Endothelial cell of hepatic sinusoid (primary cell): ENCODE measurements around the gene AGPAT1.

Experiments used
- in situ Hi-C: cut with HindIII; loops from 2 replicates; pipeline ENCODE4 v1.10.0; 2017; ENCODE audit warnings: low sequenced_read_pairs

Gene AGPAT1

DNA sequence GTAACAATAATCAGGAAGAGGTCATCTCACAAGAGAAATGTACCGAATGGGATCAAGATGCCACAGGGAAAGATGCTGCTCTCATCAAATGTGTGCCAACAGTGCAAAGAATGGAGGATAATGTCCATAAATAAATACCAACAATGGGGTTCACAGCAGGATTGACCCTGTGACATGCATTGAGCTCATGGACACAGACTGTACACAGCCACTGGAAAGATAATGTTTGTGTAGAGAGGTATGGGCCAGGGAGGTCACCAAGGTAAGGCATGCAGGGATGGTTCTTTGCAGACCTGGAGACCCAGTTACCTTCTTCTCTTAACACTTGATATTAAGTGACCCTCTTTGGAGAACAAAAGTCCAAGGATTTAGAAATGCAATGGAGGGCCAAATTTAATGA lies 1.5 kb downstream of the AGPAT1 start:
- in situ Hi-C loops: no loop called here

DNA sequence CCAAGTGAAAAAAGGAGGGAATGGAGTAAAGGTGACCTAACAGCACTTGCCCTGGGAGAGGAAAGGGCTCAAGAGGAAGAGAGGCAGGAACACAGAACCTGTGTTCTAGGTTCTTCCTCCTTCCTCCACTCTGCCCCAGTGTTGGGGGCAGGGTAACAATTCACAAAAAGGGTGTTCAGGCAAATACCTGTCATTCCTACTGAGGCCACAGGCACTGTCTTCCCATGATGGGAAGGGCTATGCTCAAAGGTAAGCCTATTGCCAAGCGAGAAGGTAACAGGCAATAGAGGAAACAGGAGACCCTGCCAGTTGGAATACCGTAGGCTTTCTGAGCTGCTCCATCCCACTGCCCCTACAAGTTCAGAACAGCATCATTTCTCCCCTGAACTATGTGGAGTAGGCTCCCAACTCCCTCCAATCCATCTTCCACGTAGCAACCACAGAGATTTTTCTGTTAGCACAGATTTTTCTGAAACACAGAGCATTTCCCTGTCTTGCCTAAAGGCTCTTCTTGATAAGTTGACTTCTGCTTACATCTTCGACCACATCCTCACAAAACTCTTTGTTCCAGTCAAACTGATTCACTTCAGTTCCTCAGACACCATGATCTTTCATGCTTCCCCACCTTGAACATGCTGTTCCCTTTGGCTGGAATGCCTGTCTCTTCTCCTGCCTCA lies 2.7 kb downstream of the AGPAT1 start:
- in situ Hi-C loops: no loop called here

DNA sequence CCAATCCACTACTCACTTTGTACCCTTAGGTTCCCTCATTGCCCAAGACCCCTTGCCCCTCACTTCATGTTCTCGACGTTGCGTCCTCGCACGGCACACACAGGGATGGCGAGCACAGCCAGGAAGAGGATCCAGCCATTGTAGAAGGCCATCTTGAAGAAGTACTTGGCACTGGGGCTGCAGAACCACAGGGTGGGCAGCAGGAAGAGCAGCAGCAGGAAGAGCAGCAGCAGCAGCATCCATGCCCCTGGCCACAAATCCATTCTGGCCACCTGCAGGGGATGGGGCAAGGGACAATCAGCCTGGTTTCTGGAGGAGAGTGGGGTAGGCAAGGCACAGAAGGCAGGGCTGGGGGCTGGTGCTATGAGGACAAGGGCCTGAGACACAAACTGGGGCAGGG lies 4.7 kb downstream of the AGPAT1 start:
- in situ Hi-C loops: no loop called here

DNA sequence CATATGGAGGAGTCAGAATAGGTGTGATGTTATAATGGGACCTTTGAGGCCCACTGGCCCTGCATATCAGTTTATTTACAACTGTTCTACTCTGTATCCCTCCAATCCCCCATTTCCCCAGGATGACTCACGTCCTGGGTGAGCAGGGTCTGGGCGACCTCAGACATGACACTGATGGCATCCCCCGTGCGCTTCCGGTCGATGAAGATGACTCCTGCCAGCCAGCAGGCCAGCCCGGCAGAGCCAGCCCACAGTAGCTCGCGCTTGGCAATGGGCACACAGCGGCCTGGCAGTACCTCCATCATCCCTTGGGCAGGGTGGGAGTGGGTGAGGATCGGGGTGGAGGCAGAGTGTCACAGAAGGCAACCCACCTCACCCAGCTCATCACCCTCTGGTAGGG lies 5.6 kb downstream of the AGPAT1 start:
- in situ Hi-C loops: no loop called here

DNA sequence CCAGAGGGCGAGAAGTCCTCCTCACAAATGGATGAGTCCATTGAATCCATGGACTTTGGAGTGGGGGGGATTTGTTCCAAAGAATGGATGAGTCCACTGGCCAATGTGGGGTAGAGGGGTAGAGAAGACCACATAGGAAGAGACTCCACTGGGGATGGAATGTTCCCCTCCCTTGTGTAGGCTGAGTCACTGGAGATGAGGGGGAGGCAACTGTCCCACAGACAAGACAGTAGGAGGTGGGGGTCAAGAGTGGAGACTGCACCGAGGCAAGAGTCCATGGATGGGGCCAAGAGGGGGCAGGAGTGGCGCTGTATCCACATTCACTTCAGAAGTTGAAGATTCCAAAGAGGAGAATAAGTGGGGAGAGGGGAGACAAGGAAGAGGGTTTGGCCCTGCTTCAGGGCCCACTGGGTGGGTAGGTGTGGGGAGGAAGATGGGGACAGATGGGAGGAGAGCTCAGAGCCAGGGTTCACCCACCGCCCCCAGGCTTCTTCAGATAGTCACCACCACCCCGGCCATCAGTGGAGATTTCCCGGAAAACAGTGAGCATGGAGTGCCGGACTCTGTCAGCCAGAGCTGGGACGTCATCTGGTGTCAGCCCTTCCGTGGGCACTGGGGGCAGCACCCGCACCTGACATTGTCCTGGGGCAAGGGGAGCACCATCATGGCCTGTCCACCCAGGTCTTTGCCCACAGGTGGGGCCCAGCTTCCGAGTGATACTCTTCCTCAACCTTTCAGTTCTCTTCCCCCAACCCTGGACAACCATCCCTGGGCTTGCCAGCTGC lies 6.9 kb downstream of the AGPAT1 start:
- in situ Hi-C loops: no loop called here

DNA sequence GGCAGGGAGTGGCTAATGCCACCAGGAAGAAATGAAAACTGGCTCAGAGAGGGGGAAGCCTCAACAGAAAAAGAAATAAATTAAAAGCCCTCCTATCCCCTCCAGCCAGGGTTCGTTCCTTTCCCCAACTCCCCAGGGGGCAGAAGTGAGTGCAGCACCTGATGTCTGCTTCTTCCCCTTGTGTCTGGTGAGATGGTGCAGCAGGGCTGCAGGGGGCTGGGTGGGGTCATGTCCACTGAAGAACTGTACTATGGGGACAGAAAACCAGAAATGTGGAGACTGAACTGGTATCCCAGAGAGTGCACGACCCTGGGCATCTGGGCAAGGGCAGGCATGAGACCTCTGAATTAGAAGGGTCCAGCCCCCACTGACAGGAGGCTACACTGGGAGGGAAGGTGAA lies 7.5 kb downstream of the AGPAT1 start:
- in situ Hi-C loops: no loop called here

DNA sequence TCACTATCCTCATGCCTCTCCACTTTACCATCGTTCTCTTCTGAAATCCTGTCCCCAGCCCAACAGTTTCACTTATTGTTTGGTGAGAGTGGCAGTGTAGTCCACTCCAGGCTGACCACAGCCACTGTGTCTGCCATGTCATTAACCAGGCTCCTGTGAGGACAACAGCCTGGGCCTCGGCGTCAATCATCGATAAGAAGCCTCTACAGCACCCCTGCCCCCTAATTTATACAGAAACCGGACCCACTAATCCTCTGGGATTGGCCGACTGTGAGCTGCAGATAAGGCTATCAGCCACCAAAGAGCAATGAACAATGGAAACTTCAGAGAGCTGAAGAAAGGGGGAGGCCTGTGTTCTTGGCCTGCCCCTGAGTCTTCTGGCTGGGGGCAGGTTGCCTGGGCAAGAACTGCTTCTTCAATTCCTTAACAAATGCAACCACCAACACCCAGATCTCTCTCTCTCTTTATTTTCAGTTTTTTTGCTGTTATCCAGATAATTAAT lies 8.1 kb downstream of the AGPAT1 start:
- in situ Hi-C loops: no loop called here

DNA sequence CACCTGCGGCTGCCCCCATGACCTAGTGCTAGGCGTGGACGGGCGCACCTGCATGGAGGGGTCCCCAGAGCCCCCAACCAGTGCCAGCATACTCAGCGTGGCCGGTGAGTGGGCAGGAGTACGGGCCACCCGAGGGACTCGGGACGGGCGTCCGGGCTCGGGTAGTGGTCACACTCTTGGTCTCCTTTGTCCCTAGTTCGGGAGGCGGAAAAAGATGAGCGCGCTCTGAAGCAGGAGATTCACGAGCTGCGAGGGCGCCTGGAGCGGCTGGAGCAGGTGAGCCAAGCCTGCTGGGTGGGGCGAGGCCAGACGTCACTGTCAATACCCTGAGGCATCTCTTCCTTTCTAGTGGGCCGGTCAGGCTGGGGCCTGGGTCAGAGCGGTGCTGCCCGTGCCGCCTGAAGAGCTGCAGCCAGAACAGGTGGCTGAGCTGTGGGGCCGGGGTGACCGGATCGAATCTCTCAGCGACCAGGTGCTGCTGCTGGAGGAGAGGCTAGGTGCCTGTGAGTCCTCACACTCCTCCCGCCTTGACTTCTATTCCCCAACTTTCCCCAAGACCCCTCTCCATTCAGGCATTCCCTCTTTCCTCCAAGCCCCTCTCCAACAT lies 8.6 kb downstream of the AGPAT1 start:
- in situ Hi-C loops: no loop called here

DNA sequence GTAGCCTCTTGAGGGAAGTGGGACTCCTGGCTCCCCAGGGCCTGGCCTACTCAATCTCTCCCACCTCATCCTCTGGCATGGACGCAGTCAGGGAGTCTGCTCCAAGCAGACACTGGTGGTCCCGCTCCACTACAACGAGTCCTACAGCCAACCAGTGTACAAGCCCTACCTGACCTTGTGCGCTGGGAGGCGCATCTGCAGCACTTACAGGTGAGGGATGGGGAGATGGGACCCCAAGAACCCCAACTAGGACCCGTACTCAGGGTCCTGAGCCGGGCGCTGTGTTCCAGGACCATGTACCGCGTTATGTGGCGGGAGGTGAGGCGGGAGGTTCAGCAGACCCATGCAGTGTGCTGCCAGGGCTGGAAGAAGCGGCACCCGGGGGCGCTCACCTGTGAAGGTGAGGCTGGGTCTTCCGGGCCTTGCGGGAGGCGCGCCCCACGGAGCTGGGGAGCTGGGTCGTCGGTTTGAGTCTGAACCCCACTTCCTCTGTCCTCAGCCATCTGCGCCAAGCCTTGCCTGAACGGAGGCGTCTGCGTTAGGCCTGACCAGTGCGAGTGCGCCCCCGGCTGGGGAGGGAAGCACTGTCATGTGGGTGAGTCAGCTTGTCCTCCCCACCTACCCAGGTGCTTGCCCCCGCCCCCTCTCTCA lies 9.3 kb downstream of the AGPAT1 start:
- in situ Hi-C loops: no loop called here

DNA sequence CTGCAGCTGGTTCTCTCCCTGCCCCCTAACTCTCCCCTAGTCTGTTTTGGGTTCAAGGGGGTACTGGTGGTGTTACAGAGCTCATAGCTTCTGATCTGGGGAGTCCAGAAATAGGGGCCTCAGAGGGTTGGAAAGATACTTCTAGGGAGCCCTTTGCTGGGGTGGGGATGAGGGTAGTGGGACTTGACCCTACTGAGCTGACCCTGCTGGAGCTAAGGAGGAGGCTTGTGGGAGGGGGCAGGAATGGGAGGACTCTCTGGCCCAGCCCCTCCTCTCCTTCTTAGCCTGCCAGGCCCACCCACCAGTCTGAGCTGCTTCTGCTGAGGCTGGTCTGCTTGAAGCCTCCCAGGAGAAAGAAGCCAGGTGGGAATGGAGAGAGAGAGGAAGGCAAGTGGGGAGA lies 11.6 kb downstream of the AGPAT1 start, which contains the start of gene EGFL8:
Gene EGFL8, plus strand, starts transcription at position 301 of the 400 bp plus-strand sequence. CDS start 1,571 bp downstream, outside the sequence.
- in situ Hi-C loops: no loop called here

DNA sequence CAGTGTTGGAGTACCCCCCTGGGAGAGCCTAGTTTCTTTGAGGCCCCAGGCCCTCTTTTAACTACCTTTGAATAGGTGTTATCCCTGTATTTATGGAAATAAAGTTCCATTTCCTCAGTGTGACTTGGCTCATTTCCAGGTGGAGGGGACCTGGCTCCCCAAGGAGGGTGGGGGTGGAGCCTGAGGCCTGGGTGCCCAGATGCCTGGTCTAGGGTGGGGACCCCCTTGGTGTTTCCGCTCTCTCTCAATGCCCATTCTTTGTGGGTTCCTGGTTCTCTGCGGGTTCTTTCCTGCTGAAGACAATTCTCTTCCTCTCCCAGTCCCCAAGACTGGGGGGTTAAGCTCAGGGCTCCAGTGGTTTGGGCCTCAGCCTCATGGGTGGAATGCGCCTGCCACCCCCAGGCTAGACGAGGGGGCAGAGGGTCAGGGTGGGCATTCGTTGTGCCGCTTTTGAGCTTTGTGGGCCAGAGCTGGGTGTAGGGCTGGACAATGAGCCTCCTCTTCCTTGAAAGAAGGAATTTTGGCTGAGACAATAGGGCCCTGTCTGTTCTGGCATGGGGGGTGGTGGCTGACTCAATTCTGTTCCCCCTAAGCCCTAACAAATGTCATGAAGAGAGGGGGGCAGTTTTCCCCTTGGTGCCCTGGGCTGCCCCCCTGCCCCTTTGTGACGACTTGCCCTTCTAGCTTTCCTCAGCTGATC lies 12.2 kb downstream of the AGPAT1 start:
- in situ Hi-C loops: no loop called here

DNA sequence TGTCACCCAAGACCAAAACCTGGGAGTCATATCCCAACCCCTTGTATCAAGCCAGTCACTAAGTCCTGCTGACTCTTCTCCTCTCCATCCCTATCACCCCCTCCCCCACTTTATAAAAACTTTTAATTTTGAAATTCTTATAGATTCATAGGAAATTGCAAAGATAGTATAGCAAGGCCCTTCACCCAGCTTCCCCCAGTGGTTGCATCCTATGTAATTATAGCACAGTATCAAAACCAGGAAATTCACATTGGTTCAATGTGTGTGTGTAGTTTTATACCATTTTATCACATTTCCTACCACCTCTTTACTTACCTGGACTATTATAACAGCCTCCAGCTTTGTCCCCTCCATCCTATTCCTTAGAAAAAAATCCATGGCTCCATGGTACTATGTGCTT lies 17.8 kb downstream of the AGPAT1 start:
- in situ Hi-C loops: no loop called here

DNA sequence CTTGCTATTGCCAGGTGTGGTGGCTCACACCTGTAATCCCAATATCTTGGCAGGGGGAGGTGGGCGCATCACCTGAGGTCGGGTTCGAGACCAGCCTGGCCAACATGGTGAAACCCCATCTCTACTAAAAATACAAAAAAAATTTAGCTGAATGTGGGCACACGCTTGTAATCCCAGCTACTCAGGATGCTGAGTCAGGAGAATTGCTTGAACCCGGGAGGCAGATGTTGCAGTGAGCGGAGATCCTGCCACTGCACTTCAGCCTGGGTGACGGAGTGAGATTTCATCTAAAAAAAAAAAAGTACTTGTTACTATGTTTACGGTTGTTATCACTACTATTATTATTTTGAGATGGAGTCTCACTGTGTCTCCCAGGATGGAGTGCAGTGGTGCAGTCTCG lies 19.0 kb downstream of the AGPAT1 start:
- in situ Hi-C loops: no loop called here

DNA sequence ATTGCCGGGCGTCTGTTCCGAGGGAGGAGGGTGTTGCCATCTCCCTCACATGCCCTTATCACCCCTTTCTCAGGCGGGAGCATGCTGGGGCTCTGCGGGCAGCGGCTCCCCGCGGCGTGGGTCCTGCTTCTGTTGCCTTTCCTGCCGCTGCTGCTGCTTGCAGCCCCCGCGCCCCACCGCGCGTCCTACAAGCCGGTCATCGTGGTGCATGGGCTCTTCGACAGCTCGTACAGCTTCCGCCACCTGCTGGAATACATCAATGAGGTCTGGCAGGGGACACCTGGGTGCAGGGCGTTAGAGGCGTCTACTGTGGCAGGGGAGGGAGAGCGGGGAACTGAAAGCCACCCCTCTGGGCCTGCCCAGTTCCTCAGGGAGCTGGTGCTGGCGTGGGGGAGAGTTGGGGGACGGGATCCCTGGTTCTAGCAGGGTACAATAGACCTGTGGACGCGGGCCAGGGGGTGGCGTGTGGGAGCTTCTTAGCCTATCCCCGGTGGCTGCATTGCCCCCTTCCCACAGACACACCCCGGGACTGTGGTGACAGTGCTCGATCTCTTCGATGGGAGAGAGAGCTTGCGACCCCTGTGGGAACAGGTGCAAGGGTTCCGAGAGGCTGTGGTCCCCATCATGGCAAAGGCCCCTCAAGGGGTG lies 21.2 kb downstream of the AGPAT1 start:
- in situ Hi-C loops: no loop called here

DNA sequence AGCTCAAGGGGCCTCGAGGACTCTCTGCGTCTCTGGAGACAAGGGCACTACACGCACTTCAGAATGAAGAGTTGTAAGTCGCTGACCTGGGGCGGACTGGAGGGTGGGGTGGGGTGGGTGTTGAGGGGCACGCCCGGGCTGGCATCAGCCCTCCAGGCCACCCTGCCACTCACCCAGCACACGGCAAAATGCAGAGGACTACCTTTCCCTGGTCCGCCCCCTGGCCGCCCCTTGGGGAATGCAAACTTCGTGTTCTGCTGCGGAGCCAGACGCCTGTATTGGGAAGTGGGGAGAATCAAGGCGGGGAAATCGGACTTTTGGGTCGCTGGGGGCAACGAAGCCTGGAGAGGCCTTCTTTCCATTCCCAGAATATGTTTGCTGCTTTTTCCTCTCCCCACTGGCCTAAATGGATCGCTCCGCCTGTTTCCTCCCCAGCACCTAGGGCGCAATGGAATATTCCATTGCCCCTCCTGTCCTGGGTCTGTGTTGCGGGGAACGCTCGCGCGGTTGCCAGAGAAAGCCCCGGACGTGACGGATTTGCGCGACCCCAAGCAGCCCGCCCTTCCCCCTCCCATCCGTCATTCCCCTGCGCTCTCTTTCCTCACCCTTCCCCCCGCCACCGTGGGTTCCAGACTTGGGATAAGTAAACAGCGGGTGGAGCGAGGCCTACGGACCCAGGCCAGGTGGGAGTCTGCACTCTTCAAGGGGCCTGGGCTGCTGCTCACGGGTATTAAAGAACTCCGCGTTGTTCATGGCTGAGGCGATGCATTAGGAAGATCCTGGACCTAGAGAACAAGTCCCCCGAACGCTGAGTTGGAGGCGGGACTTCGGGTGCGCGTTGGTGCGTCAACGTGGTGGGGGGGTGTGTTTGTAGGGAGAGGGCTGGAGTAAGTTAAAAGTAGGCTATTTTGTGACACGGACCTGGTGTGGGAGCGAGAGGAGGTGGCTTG lies 22.0 kb downstream of the AGPAT1 start, which contains the start of gene PPT2:
Gene PPT2, plus strand, starts transcription at position 578 of the 950 bp plus-strand sequence. CDS start 454 bp downstream, outside the sequence.
- in situ Hi-C loops: no loop called here

DNA sequence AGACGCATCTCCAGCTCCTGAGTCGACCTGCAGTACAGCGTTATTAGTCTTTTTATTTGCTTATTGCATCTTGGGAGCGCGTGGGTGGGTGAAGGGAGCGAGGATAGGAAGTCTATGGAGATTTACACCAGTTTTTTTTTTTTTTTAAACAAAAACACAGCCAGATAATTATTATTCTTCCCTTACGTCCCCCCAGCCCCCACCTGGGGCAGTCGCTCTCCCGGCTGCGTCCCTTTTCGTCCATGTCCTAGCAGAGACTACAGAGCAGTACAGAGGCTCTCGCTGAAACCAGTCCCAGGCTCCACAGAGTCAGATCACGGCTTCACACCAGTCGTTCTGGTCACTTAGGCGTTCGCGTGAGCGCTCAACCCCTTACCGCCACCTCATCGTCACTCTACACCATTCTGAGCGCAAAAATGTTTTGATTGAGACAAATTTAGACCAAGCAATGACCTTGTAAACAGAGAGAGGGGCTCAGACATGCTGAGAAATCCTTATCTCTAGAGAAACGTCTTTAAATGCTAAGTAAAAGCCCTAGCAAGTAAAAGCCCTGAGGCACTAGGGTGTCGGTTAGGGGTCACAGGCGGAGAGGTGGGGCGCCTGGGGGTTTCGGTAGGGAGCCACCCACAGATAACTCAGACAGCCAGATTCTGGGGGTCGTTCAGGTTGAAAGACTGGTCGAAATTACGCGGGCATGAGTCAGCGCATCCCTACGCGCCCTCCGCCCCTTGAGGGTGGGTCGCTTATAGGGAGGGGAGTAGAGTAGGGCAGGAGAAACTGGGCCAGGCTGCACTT lies 22.9 kb downstream of the AGPAT1 start:
- in situ Hi-C loops: no loop called here

DNA sequence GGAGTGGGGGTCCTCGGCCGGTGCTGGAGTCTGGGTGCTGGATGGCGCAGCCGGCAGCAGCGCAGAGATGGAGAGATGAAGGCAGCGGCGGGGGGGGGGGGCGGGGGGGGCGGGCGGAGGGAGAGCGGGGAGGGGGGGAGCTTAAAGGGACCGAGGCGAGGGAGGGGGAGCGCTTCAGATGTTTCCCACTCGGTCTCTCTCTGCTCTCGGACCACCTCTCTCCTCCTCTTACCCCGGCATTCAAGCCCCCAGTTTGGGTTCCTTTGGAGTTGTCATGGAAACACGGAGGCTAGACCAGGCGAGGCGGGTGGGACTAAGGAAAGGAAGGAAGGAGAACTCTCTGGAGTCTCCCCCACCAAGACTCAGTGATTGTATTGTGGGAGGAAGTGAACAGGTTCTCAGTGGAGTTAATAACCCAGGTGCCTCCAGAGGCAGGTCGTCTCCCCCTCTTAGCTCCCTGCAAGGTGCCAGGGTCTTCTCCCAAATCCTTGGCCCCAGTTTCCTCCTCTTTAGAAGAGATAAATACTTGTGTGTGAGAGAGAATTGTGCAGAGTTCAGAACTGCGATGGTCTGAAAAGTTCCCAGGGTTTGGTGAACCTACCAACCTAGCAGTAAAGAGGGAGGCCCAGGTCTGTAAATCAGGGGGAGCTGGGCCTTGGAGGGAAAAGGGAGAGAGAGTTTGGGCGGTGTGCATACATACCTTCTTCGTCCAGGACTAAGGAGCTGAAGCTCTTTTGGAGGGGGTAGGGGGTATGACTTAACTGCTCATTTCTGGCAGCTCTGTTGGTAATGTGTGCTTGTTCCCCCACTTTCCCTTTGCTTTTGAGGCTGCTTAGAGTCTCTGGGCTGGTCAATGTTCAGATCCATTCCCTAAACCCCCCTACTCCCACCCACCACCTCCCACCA lies 23.8 kb downstream of the AGPAT1 start, which contains the start of gene PRRT1:
Gene PRRT1, minus strand, starts transcription at position 77 of the 906 bp plus-strand sequence. CDS start 112 bp downstream, outside the sequence.
- in situ Hi-C loops: no loop called here
